ENCODE data around the gene CDRT4.
A peak's percentile ranks its signal among the peaks of the same experiment; 100 is the strongest.
"Not testable (repeated sequence)": the region's sequence is repeated elsewhere in the genome, so short reads cannot be mapped to it uniquely, and the experiment has no call there.

CDRT4 gene

DNA sequence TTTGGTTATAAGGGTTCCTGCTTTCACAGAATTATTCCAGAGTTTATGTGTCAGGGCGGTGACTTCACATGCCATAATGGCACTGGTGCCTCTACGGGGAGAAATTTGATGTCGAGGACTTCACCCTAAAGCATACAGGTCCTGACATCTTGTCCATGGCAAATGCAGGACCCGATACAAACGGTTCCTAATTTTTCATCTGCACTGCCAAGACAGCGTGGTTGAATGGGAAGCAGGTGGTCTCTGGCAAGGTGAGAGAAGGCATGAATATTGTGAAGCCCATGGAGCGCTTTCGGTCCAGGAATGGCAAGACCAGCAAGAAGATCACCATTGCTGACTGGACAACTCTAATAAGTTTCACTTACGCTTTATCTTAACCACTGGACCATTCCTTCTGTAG lies 39.6 kb upstream of the CDRT4 start:
- peaks cover 29% of the 10 kb centered on the region for H3K4me1 Mint-ChIP-seq
- H3K4me3 Mint-ChIP-seq = no peak overlapping the region
- TF ChIP-seq, protein P1, sequence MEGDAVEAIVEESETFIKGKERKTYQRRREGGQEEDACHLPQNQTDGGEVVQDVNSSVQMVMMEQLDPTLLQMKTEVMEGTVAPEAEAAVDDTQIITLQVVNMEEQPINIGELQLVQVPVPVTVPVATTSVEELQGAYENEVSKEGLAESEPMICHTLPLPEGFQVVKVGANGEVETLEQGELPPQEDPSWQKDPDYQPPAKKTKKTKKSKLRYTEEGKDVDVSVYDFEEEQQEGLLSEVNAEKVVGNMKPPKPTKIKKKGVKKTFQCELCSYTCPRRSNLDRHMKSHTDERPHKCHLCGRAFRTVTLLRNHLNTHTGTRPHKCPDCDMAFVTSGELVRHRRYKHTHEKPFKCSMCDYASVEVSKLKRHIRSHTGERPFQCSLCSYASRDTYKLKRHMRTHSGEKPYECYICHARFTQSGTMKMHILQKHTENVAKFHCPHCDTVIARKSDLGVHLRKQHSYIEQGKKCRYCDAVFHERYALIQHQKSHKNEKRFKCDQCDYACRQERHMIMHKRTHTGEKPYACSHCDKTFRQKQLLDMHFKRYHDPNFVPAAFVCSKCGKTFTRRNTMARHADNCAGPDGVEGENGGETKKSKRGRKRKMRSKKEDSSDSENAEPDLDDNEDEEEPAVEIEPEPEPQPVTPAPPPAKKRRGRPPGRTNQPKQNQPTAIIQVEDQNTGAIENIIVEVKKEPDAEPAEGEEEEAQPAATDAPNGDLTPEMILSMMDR (IDR thresholded peaks at IDR 0.05) = no peak
- no peak for DNase-seq
- peaks cover 65% of the 10 kb centered on the region for H3K36me3 Mint-ChIP-seq (ENCODE audit: low read depth)
- peaks cover 4% of the 10 kb centered on the region for H3K27me3 Mint-ChIP-seq (ENCODE audit: low read depth, poor library complexity)
- no peak overlapping the region for H3K27ac Mint-ChIP-seq
- no peaks in the 10 kb centered on the region for H3K9me3 Mint-ChIP-seq

- peaks cover 63% of the 10 kb centered on the region for H3K36me3 Mint-ChIP-seq (ENCODE audit: low read depth)
- not testable (repeated sequence) for H3K27ac Mint-ChIP-seq; H3K4me3 Mint-ChIP-seq; H3K27me3 Mint-ChIP-seq (ENCODE audit: low read depth, poor library complexity); H3K9me3 Mint-ChIP-seq; DNase-seq
- H3K4me1 Mint-ChIP-seq = peaks cover 41% of the 10 kb centered on the region
Observed at GRCh38 chr17:15505708-15506107, 38.3 kb upstream of the CDRT4 start.

- H3K27ac Mint-ChIP-seq = no peak overlapping the region
- no peak for DNase-seq
- no peak overlapping the region for H3K4me3 Mint-ChIP-seq
- TF ChIP-seq, protein P1 (IDR thresholded peaks at IDR 0.05) = no peak
- peaks cover 68% of the 10 kb centered on the region for H3K36me3 Mint-ChIP-seq (ENCODE audit: low read depth)
- no peaks in the 10 kb centered on the region for H3K9me3 Mint-ChIP-seq
- peaks cover 4% of the 10 kb centered on the region for H3K27me3 Mint-ChIP-seq (ENCODE audit: low read depth, poor library complexity)
- peaks cover 44% of the 10 kb centered on the region for H3K4me1 Mint-ChIP-seq
Observed at GRCh38 chr17:15503731-15504130, 36.3 kb upstream of the CDRT4 start.

- DNase-seq = peak; percentile 87
- TF ChIP-seq, protein P1 (IDR thresholded peaks at IDR 0.05) = peak; percentile 74
- H3K9me3 Mint-ChIP-seq = no peaks in the 10 kb centered on the region
- H3K36me3 Mint-ChIP-seq (ENCODE audit: low read depth) = peaks cover 65% of the 10 kb centered on the region
- H3K4me3 Mint-ChIP-seq = peak overlapping the region; percentile 47
- H3K27me3 Mint-ChIP-seq (ENCODE audit: low read depth, poor library complexity) = peaks cover 4% of the 10 kb centered on the region
- H3K27ac Mint-ChIP-seq = peak overlapping the region; percentile 77
- peaks cover 42% of the 10 kb centered on the region for H3K4me1 Mint-ChIP-seq
Observed at GRCh38 chr17:15502369-15503112, 35.1 kb upstream of the CDRT4 start.

- peaks cover 4% of the 10 kb centered on the region for H3K27me3 Mint-ChIP-seq (ENCODE audit: low read depth, poor library complexity)
- peaks cover 42% of the 10 kb centered on the region for H3K4me1 Mint-ChIP-seq
- TF ChIP-seq, protein P1 (IDR thresholded peaks at IDR 0.05) = no peak
- peaks cover 65% of the 10 kb centered on the region for H3K36me3 Mint-ChIP-seq (ENCODE audit: low read depth)
- no peak for DNase-seq
- no peaks in the 10 kb centered on the region for H3K9me3 Mint-ChIP-seq
- H3K27ac Mint-ChIP-seq = peak overlapping the region; percentile 77
- H3K4me3 Mint-ChIP-seq = no peak overlapping the region
Observed at GRCh38 chr17:15501793-15502192, 34.4 kb upstream of the CDRT4 start.

- no peaks in the 10 kb centered on the region for H3K27me3 Mint-ChIP-seq (ENCODE audit: low read depth, poor library complexity)
- no peak overlapping the region for H3K4me3 Mint-ChIP-seq
- peaks cover 65% of the 10 kb centered on the region for H3K36me3 Mint-ChIP-seq (ENCODE audit: low read depth)
- no peaks in the 10 kb centered on the region for H3K9me3 Mint-ChIP-seq
- TF ChIP-seq, protein P1 (IDR thresholded peaks at IDR 0.05) = no peak
- peak overlapping the region; percentile 52 for H3K27ac Mint-ChIP-seq
- no peak for DNase-seq
- H3K4me1 Mint-ChIP-seq = peaks cover 42% of the 10 kb centered on the region
Observed at GRCh38 chr17:15501282-15501681, 33.9 kb upstream of the CDRT4 start.

Data from nephron progenitor cell (in vitro differentiated cells).